SU-DHL-6 (cell line): Measurements from ENCODE around the gene EMILIN2.

Experiments
- H2AFZ ChIP-seq: fragments of 200-600 bp; sonication (generic); 2 replicates; pipeline ENCODE4 v1.6.1; 2014; ENCODE audit warnings: low read depth, mild to moderate bottlenecking, moderate library complexity, mixed read lengths, antibody characterized with exemption, low read length; ENCODE audit not compliant: severe bottlenecking
- H3F3A ChIP-seq: fragments of 200-600 bp; shearing (Covaris generic); 2 replicates; pipeline ENCODE4 v1.6.0; 2016; ENCODE audit warnings: antibody characterized with exemption, mild to moderate bottlenecking; ENCODE audit not compliant: insufficient read depth
- H3K27ac ChIP-seq: fragments of 200-600 bp; sonication (generic); 2 replicates; pipeline ENCODE4 v1.5.1; 2016; ENCODE audit warnings: low read depth, mild to moderate bottlenecking, low read length, moderate library complexity, mixed read lengths
- H3K27me3 ChIP-seq: fragments of 200-600 bp; sonication (generic), shearing (Covaris generic); 2 replicates; pipeline ENCODE4 v1.6.0; 2014; ENCODE audit warnings: mild to moderate bottlenecking, low read length
- H3K36me3 ChIP-seq: fragments of 200-600 bp; sonication (generic); 2 replicates; pipeline ENCODE4 v1.6.1; 2014; ENCODE audit warnings: mild to moderate bottlenecking, low read length, mixed read lengths
- H3K4me2 ChIP-seq: fragments of 300-600, 200-600 bp; shearing (Covaris generic), sonication (generic); 2 replicates; pipeline ENCODE4 v1.6.0; 2014; ENCODE audit warnings: low read length, low read depth, mild to moderate bottlenecking; ENCODE audit not compliant: poor library complexity, severe bottlenecking
- H3K4me3 ChIP-seq: fragments of 200-600 bp; sonication (generic); 2 replicates; pipeline ENCODE4 v1.5.1; 2014; ENCODE audit warnings: antibody characterized with exemption, low read length, mild to moderate bottlenecking, mixed read lengths; ENCODE audit not compliant: insufficient read depth, poor library complexity, severe bottlenecking
- H3K79me2 ChIP-seq: fragments of 200-600 bp; sonication (generic); 2 replicates; pipeline ENCODE4 v1.6.1; 2014; ENCODE audit warnings: mild to moderate bottlenecking, low read length, moderate library complexity; ENCODE audit not compliant: insufficient read depth
- H3K9ac ChIP-seq: fragments of 200-600 bp; sonication (generic); 2 replicates; pipeline ENCODE4 v1.7.0; 2014; ENCODE audit warnings: mild to moderate bottlenecking, low read length
- H3K9me2 ChIP-seq: fragments of 200-600 bp; sonication (generic); replicated peaks from 2 replicates; pipeline ENCODE4 v1.6.1; 2014; ENCODE audit warnings: low read length; ENCODE audit not compliant: insufficient read depth
- H3K9me3 ChIP-seq: fragments of 200-600 bp; sonication (generic); 2 replicates; pipeline ENCODE4 v1.6.1; 2014; ENCODE audit warnings: low read length, mixed read lengths; ENCODE audit not compliant: insufficient read depth
- H4K20me1 ChIP-seq: fragments of 200-600 bp; sonication (generic); 2 replicates; pipeline ENCODE4 v1.6.1; 2014; ENCODE audit warnings: low read depth, mild to moderate bottlenecking, antibody characterized with exemption, low read length, moderate library complexity, mixed read lengths
- CTCF ChIP-seq: fragments of 200-600 bp; sonication (generic); IDR thresholded peaks from one replicate; pipeline ENCODE4 v1.5.1; 2017; ENCODE audit warnings: antibody characterized with exemption, mild to moderate bottlenecking, low read length, moderate library complexity; ENCODE audit not compliant: insufficient read depth, poor library complexity, severe bottlenecking
- EZH2phosphoT487 ChIP-seq: fragments of 200-600 bp; sonication (generic), shearing (Covaris generic); conservative IDR thresholded peaks from 2 replicates; pipeline ENCODE4 v1.6.1; 2018; ENCODE audit warnings: mild to moderate bottlenecking, antibody characterized with exemption, low read length, moderate library complexity, mixed read lengths

Gene EMILIN2

DNA sequence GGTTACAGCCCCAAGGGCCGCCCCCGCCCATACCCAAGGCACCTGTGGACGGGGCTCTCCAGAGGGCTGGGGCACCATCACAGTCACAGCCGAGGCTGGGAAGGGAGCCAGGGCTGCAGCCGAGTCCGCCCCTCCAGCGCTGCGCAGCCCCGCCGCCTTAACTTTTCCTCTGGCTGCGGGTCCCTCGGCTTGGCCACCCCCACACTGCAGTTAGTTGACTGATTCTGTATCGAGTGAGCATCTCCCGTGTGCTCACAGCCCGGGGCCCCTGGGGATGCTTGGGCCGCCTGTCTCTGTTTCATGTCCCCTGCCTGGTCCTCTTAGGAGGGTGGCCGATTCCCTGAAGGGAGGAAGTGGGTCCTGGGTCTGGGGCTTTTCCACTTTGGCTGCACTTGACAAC is 33.7 kb downstream of the EMILIN2 start:
- Histone ChIP-seq H3K36me3 (no peaks in the 10 kb centered on the region), H3K9me3 (no peaks in the 10 kb centered on the region), H2AFZ (no peak overlapping the region), H3K4me3 (no peak overlapping the region), H3K9ac (no peak overlapping the region), H3F3A (no peaks in the 10 kb centered on the region), H3K27me3 (no peaks in the 10 kb centered on the region), H3K4me2 (no peak overlapping the region), H4K20me1 (no peaks in the 10 kb centered on the region), H3K79me2 (no peaks in the 10 kb centered on the region), H3K9me2 (no peaks in the 10 kb centered on the region), H3K27ac (no peak overlapping the region)
- TF ChIP-seq CTCF (no peak), EZH2phosphoT487 (no peak)

- Histone ChIP-seq H3F3A (no peaks in the 10 kb centered on the region), H3K27ac (no peak overlapping the region), H3K36me3 (no peaks in the 10 kb centered on the region), H3K79me2 (no peaks in the 10 kb centered on the region), H3K9me2 (no peaks in the 10 kb centered on the region), H3K9ac (no peak overlapping the region), H3K4me3 (no peak overlapping the region), H3K4me2 (no peak overlapping the region), H3K9me3 (no peaks in the 10 kb centered on the region), H4K20me1 (no peaks in the 10 kb centered on the region), H2AFZ (no peak overlapping the region), H3K27me3 (no peaks in the 10 kb centered on the region)
- TF ChIP-seq EZH2phosphoT487: no peak
- no peak for TF ChIP-seq CTCF
These were observed 34.5 kb downstream of the EMILIN2 start for GRCh38 chr18:2881088-2881839.

DNA sequence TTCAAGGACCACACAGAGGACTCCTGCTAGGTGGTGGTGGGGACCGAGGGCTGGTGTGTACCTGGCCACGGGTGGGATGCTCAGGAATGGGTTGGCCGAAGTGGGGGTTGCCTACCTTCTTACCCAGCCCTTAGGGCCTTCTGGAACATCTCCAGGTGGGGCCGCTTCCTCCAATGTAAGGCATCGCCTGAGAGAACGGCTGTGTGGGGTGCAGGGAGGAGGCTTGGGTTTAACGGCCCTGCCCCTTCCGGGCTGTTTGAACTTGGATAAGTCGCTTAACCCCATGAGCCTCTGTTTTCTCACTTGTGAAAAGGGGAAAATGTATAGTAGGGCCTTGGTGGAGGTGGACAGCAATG is 35.0 kb downstream of the EMILIN2 start:
- H3K9me3 ChIP-seq: no peaks in the 10 kb centered on the region
- H4K20me1 ChIP-seq: no peaks in the 10 kb centered on the region
- H2AFZ ChIP-seq: no peak overlapping the region
- H3K9me2 ChIP-seq: no peaks in the 10 kb centered on the region
- H3F3A ChIP-seq: no peaks in the 10 kb centered on the region
- no peak overlapping the region for H3K4me3 ChIP-seq
- no peak overlapping the region for H3K4me2 ChIP-seq
- H3K9ac ChIP-seq: no peak overlapping the region
- H3K79me2 ChIP-seq: no peaks in the 10 kb centered on the region
- H3K27me3 ChIP-seq: no peaks in the 10 kb centered on the region
- TF ChIP-seq EZH2phosphoT487: no peak
- no peak for TF ChIP-seq CTCF
- H3K36me3 ChIP-seq: no peaks in the 10 kb centered on the region
- H3K27ac ChIP-seq: no peak overlapping the region
